Upper lobe of left lung (tissue), 4 donors: ENCODE measurements around the gene PEMT.

Experiments
- CTCF ChIP-seq, 6 experiments: fragments of 450-650 bp in 4 of 6; fragments of 200-600 bp in 2 of 6; sonication (generic) in 2 of 6; IDR thresholded peaks; one replicate each; pipeline ENCODE4 v1.5.1; 2016 to 2019; ENCODE audit warnings: antibody characterized with exemption in 6 of 6
- EP300 ChIP-seq, 4 donors: sonication (generic); formaldehyde crosslinking; IDR thresholded peaks; one replicate each; pipeline ENCODE4 v1.5.1; 2017; ENCODE audit warnings: antibody characterized with exemption in 4 of 4, control low read depth in 2 of 4
- POLR2A ChIP-seq, 4 donors: fragments of 450-650 bp; IDR thresholded peaks; one replicate each; pipeline ENCODE4 v1.5.1; 2016 to 2017; ENCODE audit warnings: antibody characterized with exemption in 4 of 4, mild to moderate bottlenecking in 2 of 4
- POLR2AphosphoS5 ChIP-seq, 2 donors: sonication (generic); formaldehyde crosslinking; IDR thresholded peaks; one replicate each; pipeline ENCODE4 v1.5.1; 2017; ENCODE audit warnings: antibody characterized with exemption in 2 of 2

- TF ChIP-seq CTCF (IDR thresholded peaks at IDR 0.05) = no peak
- TF ChIP-seq POLR2A (IDR thresholded peaks at IDR 0.05) = no peak
- TF ChIP-seq EP300 (IDR thresholded peaks at IDR 0.05) = no peak
- TF ChIP-seq POLR2AphosphoS5 (IDR thresholded peaks at IDR 0.05) = no peak
Measured at GRCh38 chr17:17553217-17554195, 38.0 kb downstream of the PEMT start.
